ENCODE measurements around the gene IL22RA1. TPM values are rescaled to one million over a fixed set of nuclear protein-coding genes. Genes with fewer than 3 reads are reported as not detected.

Gene IL22RA1
- total and polyA plus RNA-seq, 2 experiments from 2014 or later: 0.21 TPM; not detected in 1

DNA sequence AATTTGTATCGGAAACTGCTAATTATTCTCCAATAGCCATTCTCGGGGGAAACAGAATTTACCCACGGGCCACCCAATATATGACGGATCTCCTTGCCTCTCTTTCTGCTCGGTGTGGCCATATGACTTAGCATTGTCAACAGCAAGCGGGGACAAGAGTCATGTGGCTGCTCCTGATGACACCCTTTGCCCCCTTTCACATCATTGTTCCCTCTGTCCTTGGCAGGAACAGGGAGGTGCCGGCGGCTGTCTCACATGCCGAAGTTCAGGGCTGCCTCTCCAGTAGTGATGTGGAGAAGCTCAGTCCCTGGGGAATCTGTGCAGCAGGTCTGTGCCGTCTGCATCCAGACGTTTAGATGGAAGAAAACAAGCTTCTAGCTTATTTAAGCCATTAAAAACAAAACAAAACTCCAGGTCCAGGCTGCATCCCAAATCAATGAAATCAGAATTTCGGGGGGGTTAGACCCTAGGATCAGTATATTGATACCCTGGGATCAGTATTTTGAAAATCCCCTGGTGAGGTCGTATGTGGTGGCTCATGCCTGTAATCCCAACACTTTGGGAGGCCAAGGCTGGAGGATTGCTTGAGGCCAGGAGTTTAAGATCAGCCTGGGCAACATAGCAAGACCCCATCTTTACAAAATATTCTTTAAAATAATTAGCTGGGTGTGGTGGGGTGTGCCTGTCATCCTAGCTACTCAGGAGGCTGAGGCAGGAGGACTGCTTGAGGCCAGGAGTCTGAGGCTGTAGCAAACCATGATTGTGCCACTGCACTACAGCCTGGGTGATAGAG lies 41.8 kb downstream of the IL22RA1 start:
- Histone ChIP-seq H3K4me2 (ENCODE audit: unreplicated experiment) (no peak overlapping the region), H3K27ac (no peak overlapping the region), H2AFZ (no peak overlapping the region), H3K27me3 (replicated peaks; ENCODE audit: insufficient read depth) (no peaks in the 10 kb centered on the region), H3K4me3 (no peak overlapping the region), H3K9me2 (ENCODE audit: insufficient read depth) (no peaks in the 10 kb centered on the region), H3K36me3 (ENCODE audit: low read depth) (no peaks in the 10 kb centered on the region), H3F3A (ENCODE audit: insufficient read depth) (no peaks in the 10 kb centered on the region), H3K9me3 (ENCODE audit: low read depth) (no peaks in the 10 kb centered on the region), H3K79me2 (ENCODE audit: insufficient read depth) (no peaks in the 10 kb centered on the region), H3K4me1 (ENCODE audit: insufficient read depth) (no peaks in the 10 kb centered on the region), H4K20me1 (ENCODE audit: insufficient read depth) (no peaks in the 10 kb centered on the region), H3K9ac (no peak overlapping the region)
- DNase-seq: no peak
- TF ChIP-seq EZH2 (IDR thresholded peaks at IDR 0.05; ENCODE audit: insufficient read depth, poor library complexity, severe bottlenecking) (no peak), EZH2phosphoT487 (IDR thresholded peaks at IDR 0.05; ENCODE audit: insufficient read depth, low read depth) (no peak)
- 82 to 83% methylated on average over 13 of the region's 13 CpGs for WGBS, 2 experiments (ENCODE audit: low coverage in 1 of 2, low lambda C conversion rate in 2 of 2, missing lambda C conversion rate in 2 of 2)
- in situ Hi-C loops (cut with MboI): no loop called here

GRCh38 chr1:24098943-24099638 lies 43.8 kb downstream of the IL22RA1 start:
- Histone ChIP-seq H3K9ac (no peak overlapping the region), H3K9me2 (ENCODE audit: insufficient read depth) (no peaks in the 10 kb centered on the region), H3K4me2 (ENCODE audit: unreplicated experiment) (no peak overlapping the region), H4K20me1 (ENCODE audit: insufficient read depth) (no peaks in the 10 kb centered on the region), H3K9me3 (ENCODE audit: low read depth) (no peaks in the 10 kb centered on the region), H3K79me2 (ENCODE audit: insufficient read depth) (no peaks in the 10 kb centered on the region), H3K36me3 (ENCODE audit: low read depth) (no peaks in the 10 kb centered on the region), H3F3A (ENCODE audit: insufficient read depth) (no peaks in the 10 kb centered on the region), H3K27ac (no peak overlapping the region), H3K27me3 (replicated peaks; ENCODE audit: insufficient read depth) (no peaks in the 10 kb centered on the region), H3K4me3 (no peak overlapping the region), H3K4me1 (ENCODE audit: insufficient read depth) (no peaks in the 10 kb centered on the region), H2AFZ (no peak overlapping the region)
- in situ Hi-C loops (cut with MboI): no loop called here
- TF ChIP-seq EZH2phosphoT487 (IDR thresholded peaks at IDR 0.05; ENCODE audit: insufficient read depth, low read depth) (no peak), EZH2 (IDR thresholded peaks at IDR 0.05; ENCODE audit: insufficient read depth, poor library complexity, severe bottlenecking) (no peak)
- 81 to 82% methylated on average over 12 of the region's 12 CpGs for WGBS, 2 experiments (ENCODE audit: low coverage in 1 of 2, low lambda C conversion rate in 2 of 2, missing lambda C conversion rate in 2 of 2)
- no peak for DNase-seq

DNA sequence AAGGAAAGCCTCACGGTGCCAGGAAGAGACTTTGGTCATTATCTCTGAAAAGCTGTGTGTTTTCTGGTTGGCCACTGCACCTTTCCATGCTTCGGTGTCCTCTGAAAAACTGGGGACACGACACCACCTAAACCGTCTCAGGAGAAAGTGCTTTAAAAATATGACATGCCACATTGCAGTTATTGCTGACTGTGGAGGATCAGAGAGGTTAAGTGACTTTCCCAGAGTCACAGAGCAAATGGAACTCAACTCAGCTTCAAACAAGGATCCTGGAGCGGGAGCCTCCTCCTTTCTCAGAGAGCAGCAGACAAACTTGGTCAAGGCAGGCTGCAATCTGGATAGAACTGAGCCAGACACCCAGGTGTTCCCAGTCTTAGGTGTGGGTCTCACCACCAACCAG lies 44.8 kb downstream of the IL22RA1 start:
- Histone ChIP-seq H3K27ac (no peak overlapping the region), H3K4me3 (no peak overlapping the region), H3K9me2 (ENCODE audit: insufficient read depth) (no peaks in the 10 kb centered on the region), H3K4me1 (ENCODE audit: insufficient read depth) (no peaks in the 10 kb centered on the region), H2AFZ (no peak overlapping the region), H3K4me2 (ENCODE audit: unreplicated experiment) (no peak overlapping the region), H3K9me3 (ENCODE audit: low read depth) (no peaks in the 10 kb centered on the region), H3K9ac (no peak overlapping the region), H3K36me3 (ENCODE audit: low read depth) (no peaks in the 10 kb centered on the region), H3F3A (ENCODE audit: insufficient read depth) (no peaks in the 10 kb centered on the region), H3K27me3 (replicated peaks; ENCODE audit: insufficient read depth) (no peaks in the 10 kb centered on the region), H3K79me2 (ENCODE audit: insufficient read depth) (no peaks in the 10 kb centered on the region), H4K20me1 (ENCODE audit: insufficient read depth) (no peaks in the 10 kb centered on the region)
- 92 to 97% methylated on average over 5 of the region's 5 CpGs for WGBS, 2 experiments (ENCODE audit: low coverage in 1 of 2, low lambda C conversion rate in 2 of 2, missing lambda C conversion rate in 2 of 2)
- in situ Hi-C loops (cut with MboI): no loop called here
- DNase-seq: no peak
- TF ChIP-seq EZH2phosphoT487 (IDR thresholded peaks at IDR 0.05; ENCODE audit: insufficient read depth, low read depth) (no peak), EZH2 (IDR thresholded peaks at IDR 0.05; ENCODE audit: insufficient read depth, poor library complexity, severe bottlenecking) (no peak)

DNA sequence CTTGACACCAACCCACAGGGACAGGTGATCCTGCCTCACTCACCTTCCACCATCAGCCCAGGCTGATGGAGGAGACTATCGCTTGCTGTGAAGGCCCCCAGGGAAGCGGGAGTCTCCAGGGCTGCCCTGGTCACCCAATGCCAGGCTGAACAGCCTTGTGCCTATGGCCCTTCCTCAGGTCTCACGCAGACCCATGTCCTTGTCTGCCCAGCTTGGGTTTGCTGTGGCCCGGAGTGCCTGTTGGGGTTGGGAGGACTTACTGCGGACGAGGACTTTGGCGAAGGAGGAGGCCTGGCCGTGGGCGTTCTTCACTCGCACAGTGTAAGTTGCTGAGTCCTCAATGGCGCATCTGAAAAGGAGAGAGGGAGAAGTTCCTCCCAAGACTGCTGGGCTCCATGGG lies 45.3 kb downstream of the IL22RA1 start:
- H4K20me1 ChIP-seq (ENCODE audit: insufficient read depth): no peaks in the 10 kb centered on the region
- H3K9me2 ChIP-seq (ENCODE audit: insufficient read depth): no peaks in the 10 kb centered on the region
- H3K27me3 ChIP-seq (replicated peaks; ENCODE audit: insufficient read depth): no peaks in the 10 kb centered on the region
- WGBS, 2 experiments (ENCODE audit: low coverage in 1 of 2, low lambda C conversion rate in 2 of 2, missing lambda C conversion rate in 2 of 2): 91 to 94% methylated on average over 11 of the region's 11 CpGs
- no peaks in the 10 kb centered on the region for H3K36me3 ChIP-seq (ENCODE audit: low read depth)
- H3K9ac ChIP-seq: no peak overlapping the region
- H3K4me1 ChIP-seq (ENCODE audit: insufficient read depth): no peaks in the 10 kb centered on the region
- no peak overlapping the region for H3K4me2 ChIP-seq (ENCODE audit: unreplicated experiment)
- H2AFZ ChIP-seq: no peak overlapping the region
- in situ Hi-C loops (cut with MboI): no loop called here
- no peaks in the 10 kb centered on the region for H3F3A ChIP-seq (ENCODE audit: insufficient read depth)
- no peaks in the 10 kb centered on the region for H3K79me2 ChIP-seq (ENCODE audit: insufficient read depth)
- no peak overlapping the region for H3K27ac ChIP-seq
- H3K9me3 ChIP-seq (ENCODE audit: low read depth): no peaks in the 10 kb centered on the region
- TF ChIP-seq EZH2phosphoT487 (IDR thresholded peaks at IDR 0.05; ENCODE audit: insufficient read depth, low read depth) (no peak), EZH2 (IDR thresholded peaks at IDR 0.05; ENCODE audit: insufficient read depth, poor library complexity, severe bottlenecking) (no peak)
- H3K4me3 ChIP-seq: no peak overlapping the region
- no peak for DNase-seq
